ENCODE results near the gene SLC9A5.

- TF ChIP-seq EZH2 (IDR thresholded peaks at IDR 0.05; ENCODE audit: borderline replicate concordance, low read depth, low read length, severe bottlenecking) (no peak), JUN (IDR thresholded peaks at IDR 0.05; ENCODE audit: borderline replicate concordance, insufficient read depth, insufficient read length, low read depth) (no peak), CTCF (IDR thresholded peaks at IDR 0.05; ENCODE audit: extremely low read depth in 1 of 2, insufficient read depth in 1 of 2, low read depth in 1 of 2, low read length in 2 of 2) (no peak), POLR2A (IDR thresholded peaks at IDR 0.05; ENCODE audit: low read depth, low read length) (no peak), POLR2AphosphoS5 (IDR thresholded peaks at IDR 0.05; ENCODE audit: insufficient read depth, low read depth, low read length) (no peak), GATA2 (IDR thresholded peaks at IDR 0.05; ENCODE audit: insufficient read depth, insufficient read length, low read depth, low read length) (no peak), MYC (IDR thresholded peaks at IDR 0.05; ENCODE audit: low read depth, low read length) (no peak)
- TF ChIP-seq, protein P1, sequence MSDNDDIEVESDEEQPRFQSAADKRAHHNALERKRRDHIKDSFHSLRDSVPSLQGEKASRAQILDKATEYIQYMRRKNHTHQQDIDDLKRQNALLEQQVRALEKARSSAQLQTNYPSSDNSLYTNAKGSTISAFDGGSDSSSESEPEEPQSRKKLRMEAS (IDR thresholded peaks at IDR 0.05; ENCODE audit: insufficient read depth, insufficient read length), result no peak
Observed at GRCh38 chr16:67248073-67248400, 742 bp upstream of the SLC9A5 start.

All from endothelial cell of umbilical vein (primary cell).